Fibroblast of pulmonary artery (primary cell): ENCODE measurements around the gene TRIM63.

Experiments used
- DNase-seq: peaks from one replicate; pipeline ENCODE4 v3.0.0-alpha.2; 2010; ENCODE audit warnings: low read depth
- H3K4me3 ChIP-seq: replicated peaks from 2 replicates; pipeline ENCODE4 v1.5.1; 2011; ENCODE audit warnings: low read depth, mild to moderate bottlenecking, control low read depth, low read length, moderate library complexity
- CTCF ChIP-seq: IDR thresholded peaks from 2 replicates; pipeline ENCODE4 v1.5.1; 2011; ENCODE audit warnings: mild to moderate bottlenecking, control low read depth, low read length, inconsistent platforms; ENCODE audit errors: missing control alignments

The TRIM63 gene

GRCh38 chr1:26058052-26058595 is 9.3 kb downstream of the TRIM63 start:
- no peak for DNase-seq
- TF ChIP-seq CTCF = no peak
- H3K4me3 ChIP-seq = no peak overlapping the region

GRCh38 chr1:26057189-26057588 is 10.2 kb downstream of the TRIM63 start:
- no peak for TF ChIP-seq CTCF
- DNase-seq = no peak
- no peak overlapping the region for H3K4me3 ChIP-seq

DNA sequence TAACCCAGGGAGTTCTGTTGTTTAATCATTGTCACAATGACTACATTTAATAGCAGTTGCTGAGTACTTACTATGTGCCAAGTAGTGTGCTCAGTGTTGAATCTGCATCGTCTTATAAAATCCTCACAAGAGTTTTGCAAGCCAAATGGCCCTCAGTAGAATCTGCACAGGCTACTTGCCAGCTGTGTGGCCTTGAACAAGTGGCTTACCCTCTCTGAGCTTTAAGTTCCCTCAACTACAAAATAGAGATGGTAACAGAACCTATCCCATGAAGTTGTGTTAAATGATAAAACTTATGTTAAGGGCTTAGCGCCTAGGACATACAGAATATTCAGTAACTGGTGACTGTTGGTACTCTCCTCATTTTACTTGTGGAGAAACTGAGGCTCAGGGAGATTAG is 12.4 kb downstream of the TRIM63 start:
- TF ChIP-seq CTCF = no peak
- no peak overlapping the region for H3K4me3 ChIP-seq
- no peak for DNase-seq

DNA sequence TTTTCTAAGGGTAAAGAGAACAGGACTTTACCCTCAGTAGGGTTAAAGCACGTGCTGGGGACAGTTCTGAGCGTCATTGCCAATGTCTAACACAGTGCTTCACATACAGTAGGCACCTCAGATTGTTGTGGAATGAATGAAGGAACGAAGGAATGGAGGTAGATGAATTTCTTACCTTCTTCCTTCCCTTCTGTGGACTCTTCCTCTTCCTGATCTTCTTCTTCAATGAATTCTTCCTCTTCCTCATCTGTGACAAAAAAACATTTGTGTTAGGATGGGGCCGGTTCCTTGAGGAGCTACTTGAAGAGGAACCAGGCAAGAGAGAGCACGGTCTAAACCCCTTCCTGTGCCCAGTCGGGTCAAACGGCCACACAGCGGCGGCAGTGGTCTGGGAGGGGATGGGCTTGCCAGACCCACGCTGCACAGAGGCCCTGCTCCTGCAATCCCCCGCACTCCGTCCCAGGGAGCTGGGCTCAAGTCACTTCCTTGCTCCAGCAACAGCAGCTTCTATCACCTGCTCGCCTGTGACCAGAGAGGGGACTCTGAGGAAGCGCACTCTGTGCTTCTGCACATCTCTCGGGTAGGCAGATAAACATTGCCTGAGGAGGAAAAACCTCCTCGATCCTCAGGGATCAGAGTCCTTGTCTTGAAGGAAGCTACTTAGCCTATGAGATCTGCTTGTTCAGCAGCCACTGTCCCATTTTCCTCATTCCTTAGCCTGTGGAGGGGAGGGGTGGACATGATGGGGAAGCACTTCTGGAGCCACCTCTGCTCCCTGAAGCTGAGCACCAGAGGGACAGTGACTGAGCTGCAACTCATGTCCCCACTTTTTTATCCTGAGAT is 13.5 kb downstream of the TRIM63 start:
- TF ChIP-seq CTCF = no peak
- DNase-seq = no peak
- H3K4me3 ChIP-seq = no peak overlapping the region

GRCh38 chr1:26050248-26050640 is 17.2 kb downstream of the TRIM63 start:
- TF ChIP-seq CTCF = no peak
- H3K4me3 ChIP-seq = no peak overlapping the region
- DNase-seq = no peak

GRCh38 chr1:26049531-26050247 is 17.7 kb downstream of the TRIM63 start:
- TF ChIP-seq CTCF = no peak
- no peak overlapping the region for H3K4me3 ChIP-seq
- DNase-seq = no peak
